HL-60 (cell line): ENCODE data around the gene PLP1.

ENCODE experiments used
- DNase-seq, 2 experiments: peaks; one replicate each; pipeline ENCODE4 v3.0.0-alpha.2; 2010 to 2020; ENCODE audit warnings: low read depth in 1 of 2, low spot score in 1 of 2
- H3K27ac ChIP-seq: fragments of 250-450 bp; sonication (Bioruptor Pico); replicated peaks from 2 replicates; pipeline ENCODE4 v1.5.1; 2020; ENCODE audit warnings: mild to moderate bottlenecking, moderate library complexity
- H3K27me3 ChIP-seq: fragments of 250-450 bp; sonication (Bioruptor Pico); 2 replicates; pipeline ENCODE4 v1.5.1; 2021; ENCODE audit warnings: mild to moderate bottlenecking, moderate library complexity; ENCODE audit not compliant: insufficient read depth, poor library complexity, severe bottlenecking
- H3K4me3 ChIP-seq: replicated peaks from 2 replicates; pipeline ENCODE4 v1.5.1; 2011; ENCODE audit warnings: mild to moderate bottlenecking, control low read depth, low read length; ENCODE audit not compliant: insufficient read depth
- GABPA ChIP-seq: IDR thresholded peaks from 2 replicates; pipeline ENCODE4 v1.6.1; 2012; ENCODE audit warnings: low read depth
- POLR2AphosphoS5 ChIP-seq: IDR thresholded peaks from 2 replicates; pipeline ENCODE4 v1.6.1; 2012; ENCODE audit warnings: low read depth
- SPI1 ChIP-seq: IDR thresholded peaks from 2 replicates; pipeline ENCODE4 v1.6.1; 2012; ENCODE audit warnings: low read depth, mild to moderate bottlenecking, borderline replicate concordance
- long read RNA-seq: library from polyadenylated mRNA; unstranded; transcript quantifications from one replicate; pipeline ENCODE4 v2.0.0, GENCODE V29; 2020
- TF ChIP-seq, protein P1 (sequence below): IDR thresholded peaks from one replicate; pipeline ENCODE4 v1.5.1; 2011; ENCODE audit warnings: low read length, control low read depth, inconsistent platforms; ENCODE audit not compliant: insufficient read depth
- TF ChIP-seq, protein P2 (sequence below): IDR thresholded peaks from 2 replicates; pipeline ENCODE4 v1.6.1; 2012; ENCODE audit warnings: low read depth; ENCODE audit not compliant: insufficient replicate concordance

Gene PLP1, protein sequence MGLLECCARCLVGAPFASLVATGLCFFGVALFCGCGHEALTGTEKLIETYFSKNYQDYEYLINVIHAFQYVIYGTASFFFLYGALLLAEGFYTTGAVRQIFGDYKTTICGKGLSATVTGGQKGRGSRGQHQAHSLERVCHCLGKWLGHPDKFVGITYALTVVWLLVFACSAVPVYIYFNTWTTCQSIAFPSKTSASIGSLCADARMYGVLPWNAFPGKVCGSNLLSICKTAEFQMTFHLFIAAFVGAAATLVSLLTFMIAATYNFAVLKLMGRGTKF
- long read RNA-seq, result 0 reads

DNA sequence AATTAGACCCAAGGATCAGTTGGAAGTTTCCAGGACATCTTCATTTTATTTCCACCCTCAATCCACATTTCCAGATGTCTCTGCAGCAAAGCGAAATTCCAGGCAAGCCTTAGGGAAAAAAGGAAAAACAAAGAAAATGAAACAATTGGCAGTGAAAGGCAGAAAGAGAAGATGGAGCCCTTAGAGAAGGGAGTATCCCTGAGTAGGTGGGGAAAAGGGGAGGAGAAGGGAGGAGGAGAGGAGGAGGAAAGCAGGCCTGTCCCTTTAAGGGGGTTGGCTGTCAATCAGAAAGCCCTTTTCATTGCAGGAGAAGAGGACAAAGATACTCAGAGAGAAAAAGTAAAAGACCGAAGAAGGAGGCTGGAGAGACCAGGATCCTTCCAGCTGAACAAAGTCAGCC lies at the start of gene PLP1:
TSS of gene PLP1 (plus strand) at position 295 of the 400 bp plus-strand sequence. CDS start 156 bp downstream, outside the sequence.
- no peaks in the 10 kb centered on the region for H3K27me3 ChIP-seq
- no peak within 1 kb of the TSS for H3K4me3 ChIP-seq

DNA sequence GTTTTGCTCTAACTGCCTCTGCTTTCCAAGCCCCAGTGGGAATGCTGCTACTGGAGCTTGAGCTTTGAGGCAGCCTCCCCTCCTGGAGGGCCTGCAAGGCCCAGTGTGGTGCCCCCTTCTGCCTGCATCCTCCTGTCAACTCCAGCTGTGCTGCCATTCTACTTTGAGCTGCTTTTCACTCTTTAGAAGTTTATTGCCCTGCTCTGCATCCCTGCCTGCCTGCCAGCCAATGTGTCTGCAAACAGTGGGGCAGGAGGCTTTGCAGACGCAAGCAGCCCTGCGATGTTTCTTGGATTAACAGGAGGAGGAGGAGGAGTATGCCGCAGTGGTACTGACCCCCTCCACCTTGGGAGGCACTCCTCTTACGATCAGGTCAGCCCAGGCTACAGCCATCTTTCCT lies 49.5 kb upstream of the PLP1 start:
- no peak overlapping the region for H3K4me3 ChIP-seq
- H3K27ac ChIP-seq, result no peak overlapping the region
- no peaks in the 10 kb centered on the region for H3K27me3 ChIP-seq
- TF ChIP-seq, protein P1, sequence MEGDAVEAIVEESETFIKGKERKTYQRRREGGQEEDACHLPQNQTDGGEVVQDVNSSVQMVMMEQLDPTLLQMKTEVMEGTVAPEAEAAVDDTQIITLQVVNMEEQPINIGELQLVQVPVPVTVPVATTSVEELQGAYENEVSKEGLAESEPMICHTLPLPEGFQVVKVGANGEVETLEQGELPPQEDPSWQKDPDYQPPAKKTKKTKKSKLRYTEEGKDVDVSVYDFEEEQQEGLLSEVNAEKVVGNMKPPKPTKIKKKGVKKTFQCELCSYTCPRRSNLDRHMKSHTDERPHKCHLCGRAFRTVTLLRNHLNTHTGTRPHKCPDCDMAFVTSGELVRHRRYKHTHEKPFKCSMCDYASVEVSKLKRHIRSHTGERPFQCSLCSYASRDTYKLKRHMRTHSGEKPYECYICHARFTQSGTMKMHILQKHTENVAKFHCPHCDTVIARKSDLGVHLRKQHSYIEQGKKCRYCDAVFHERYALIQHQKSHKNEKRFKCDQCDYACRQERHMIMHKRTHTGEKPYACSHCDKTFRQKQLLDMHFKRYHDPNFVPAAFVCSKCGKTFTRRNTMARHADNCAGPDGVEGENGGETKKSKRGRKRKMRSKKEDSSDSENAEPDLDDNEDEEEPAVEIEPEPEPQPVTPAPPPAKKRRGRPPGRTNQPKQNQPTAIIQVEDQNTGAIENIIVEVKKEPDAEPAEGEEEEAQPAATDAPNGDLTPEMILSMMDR, result no peak
- TF ChIP-seq, protein P2, sequence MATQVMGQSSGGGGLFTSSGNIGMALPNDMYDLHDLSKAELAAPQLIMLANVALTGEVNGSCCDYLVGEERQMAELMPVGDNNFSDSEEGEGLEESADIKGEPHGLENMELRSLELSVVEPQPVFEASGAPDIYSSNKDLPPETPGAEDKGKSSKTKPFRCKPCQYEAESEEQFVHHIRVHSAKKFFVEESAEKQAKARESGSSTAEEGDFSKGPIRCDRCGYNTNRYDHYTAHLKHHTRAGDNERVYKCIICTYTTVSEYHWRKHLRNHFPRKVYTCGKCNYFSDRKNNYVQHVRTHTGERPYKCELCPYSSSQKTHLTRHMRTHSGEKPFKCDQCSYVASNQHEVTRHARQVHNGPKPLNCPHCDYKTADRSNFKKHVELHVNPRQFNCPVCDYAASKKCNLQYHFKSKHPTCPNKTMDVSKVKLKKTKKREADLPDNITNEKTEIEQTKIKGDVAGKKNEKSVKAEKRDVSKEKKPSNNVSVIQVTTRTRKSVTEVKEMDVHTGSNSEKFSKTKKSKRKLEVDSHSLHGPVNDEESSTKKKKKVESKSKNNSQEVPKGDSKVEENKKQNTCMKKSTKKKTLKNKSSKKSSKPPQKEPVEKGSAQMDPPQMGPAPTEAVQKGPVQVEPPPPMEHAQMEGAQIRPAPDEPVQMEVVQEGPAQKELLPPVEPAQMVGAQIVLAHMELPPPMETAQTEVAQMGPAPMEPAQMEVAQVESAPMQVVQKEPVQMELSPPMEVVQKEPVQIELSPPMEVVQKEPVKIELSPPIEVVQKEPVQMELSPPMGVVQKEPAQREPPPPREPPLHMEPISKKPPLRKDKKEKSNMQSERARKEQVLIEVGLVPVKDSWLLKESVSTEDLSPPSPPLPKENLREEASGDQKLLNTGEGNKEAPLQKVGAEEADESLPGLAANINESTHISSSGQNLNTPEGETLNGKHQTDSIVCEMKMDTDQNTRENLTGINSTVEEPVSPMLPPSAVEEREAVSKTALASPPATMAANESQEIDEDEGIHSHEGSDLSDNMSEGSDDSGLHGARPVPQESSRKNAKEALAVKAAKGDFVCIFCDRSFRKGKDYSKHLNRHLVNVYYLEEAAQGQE, result no peak
- TF ChIP-seq POLR2AphosphoS5 (no peak), GABPA (no peak), SPI1 (no peak)
- DNase-seq, result no peak

More for the DNA sequence above, at the start of gene PLP1:
- TF ChIP-seq, protein P2, result no peak
- no peak for TF ChIP-seq SPI1
- TF ChIP-seq, protein P1, result no peak
- TF ChIP-seq GABPA, result no peak
- TF ChIP-seq POLR2AphosphoS5, result no peak
- H3K27ac ChIP-seq, result no peak within 1 kb of the TSS
- no peak for DNase-seq

DNA sequence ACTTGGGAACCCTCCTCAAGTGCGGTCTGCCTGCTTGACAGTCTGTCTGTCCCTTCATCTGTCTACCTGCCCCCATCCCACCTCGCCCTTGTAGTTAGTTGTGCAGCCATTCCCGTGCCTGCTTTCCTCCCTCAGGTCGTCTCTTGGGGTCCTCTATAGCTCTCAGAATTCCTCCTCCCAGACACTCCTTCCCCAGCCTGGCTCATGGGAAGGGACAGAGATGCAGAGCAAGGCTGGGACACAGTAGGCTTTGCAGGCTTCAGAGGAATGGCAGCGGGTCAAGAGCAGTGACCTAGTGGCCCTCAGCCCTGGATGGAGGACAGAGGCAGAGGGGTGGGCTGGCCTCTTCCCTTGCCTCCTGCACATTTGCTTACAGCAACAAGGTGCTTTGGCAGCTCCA lies 47.6 kb upstream of the PLP1 start:
- Histone ChIP-seq H3K4me3 (no peak overlapping the region), H3K27me3 (peaks cover 2% of the 10 kb centered on the region), H3K27ac (no peak overlapping the region)
- DNase-seq, result no peak
- no peak for TF ChIP-seq SPI1
- TF ChIP-seq, protein P1, result no peak
